ENCODE measurements around the gene HS2ST1.
"Not testable (repeated sequence)": the region's sequence is repeated elsewhere in the genome, so short reads cannot be mapped to it uniquely, and the experiment has no call there.

Gene HS2ST1

DNA sequence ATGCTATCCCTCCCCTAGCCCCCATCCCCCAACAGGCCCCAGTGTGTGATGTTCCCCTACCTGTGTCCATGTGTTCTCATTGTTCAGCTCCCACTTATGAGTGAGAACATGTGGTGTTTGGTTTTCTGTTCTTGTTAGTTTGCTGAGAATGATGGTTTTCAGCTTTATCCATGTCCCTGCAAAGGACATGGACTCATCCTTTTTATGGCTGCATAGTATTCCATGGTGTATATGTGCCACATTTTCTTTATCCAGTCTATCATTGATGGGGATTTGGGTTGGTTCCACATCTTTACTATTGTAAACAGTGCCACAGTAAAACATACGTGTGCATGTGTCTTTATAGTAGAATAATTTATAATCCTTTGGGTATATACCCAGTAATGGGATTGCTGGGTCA is 152.3 kb downstream of the HS2ST1 start:
- not testable (repeated sequence) for DNase-seq (ENCODE audit: low read depth in 3 of 3)

DNA sequence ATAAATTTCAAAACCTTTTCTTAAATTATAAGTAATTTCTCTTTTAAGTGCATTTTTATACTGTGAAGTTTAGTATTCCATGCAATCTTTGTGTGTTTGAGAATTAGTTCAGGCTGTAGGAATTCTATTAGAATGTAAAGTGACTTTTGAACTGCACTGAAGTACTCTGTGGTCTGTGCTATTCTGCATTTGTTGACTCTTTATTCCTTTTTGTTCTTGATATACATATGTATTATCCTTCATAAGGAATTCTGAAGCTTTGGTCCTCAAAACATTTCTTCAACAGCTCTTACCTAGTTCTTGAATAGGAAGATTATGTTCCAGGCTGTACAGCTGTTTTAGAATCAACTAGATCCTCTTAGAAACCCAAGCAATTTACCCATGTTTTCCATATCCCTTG is 158.0 kb downstream of the HS2ST1 start:
- no peak for DNase-seq (ENCODE audit: low read depth in 3 of 3)

- DNase-seq (ENCODE audit: low read depth in 3 of 3) = no peak
Measured at GRCh38 chr1:87072904-87073303, 158.5 kb downstream of the HS2ST1 start.

- no peak for DNase-seq (ENCODE audit: low read depth in 3 of 3)
Measured at GRCh38 chr1:87074001-87074795, 159.8 kb downstream of the HS2ST1 start.

DNA sequence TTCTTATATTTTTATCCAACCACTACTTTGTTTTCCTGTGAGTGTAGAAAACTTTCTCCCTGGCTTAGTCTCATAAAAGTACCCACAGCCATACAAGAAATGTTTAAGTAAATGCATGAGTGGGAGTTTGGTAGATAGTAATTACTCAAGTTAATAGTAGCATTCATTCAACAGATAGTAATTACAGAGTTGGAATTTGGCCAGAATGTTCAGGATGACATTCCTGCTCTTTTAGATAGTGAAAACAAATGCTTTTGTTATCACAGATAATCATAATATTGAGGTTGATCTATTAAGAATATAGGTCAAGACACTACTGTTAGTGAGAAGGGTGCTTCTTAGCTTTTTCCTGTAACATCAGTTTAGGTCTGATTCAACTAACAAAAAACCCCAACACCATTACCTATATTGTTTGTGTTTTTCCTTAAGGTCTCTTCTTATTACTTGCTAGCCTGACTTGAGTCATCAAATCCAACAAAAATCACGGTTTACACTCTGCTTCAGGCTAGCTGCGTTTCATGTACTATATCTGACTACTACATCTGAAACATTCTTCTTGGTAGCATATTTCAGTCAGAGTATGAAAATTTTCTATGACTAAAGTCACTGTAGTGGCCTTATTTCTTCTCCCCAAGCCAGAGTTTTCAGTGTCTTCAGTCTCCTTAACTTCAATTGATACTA is 163.7 kb downstream of the HS2ST1 start:
- no peak for DNase-seq (ENCODE audit: low read depth in 3 of 3)

GRCh38 chr1:87084244-87084836 is 169.9 kb downstream of the HS2ST1 start:
- DNase-seq (ENCODE audit: low read depth in 3 of 3) = no peak

- no peak for DNase-seq (ENCODE audit: low read depth in 3 of 3)
Measured at GRCh38 chr1:87086120-87086519, 171.7 kb downstream of the HS2ST1 start.

DNA sequence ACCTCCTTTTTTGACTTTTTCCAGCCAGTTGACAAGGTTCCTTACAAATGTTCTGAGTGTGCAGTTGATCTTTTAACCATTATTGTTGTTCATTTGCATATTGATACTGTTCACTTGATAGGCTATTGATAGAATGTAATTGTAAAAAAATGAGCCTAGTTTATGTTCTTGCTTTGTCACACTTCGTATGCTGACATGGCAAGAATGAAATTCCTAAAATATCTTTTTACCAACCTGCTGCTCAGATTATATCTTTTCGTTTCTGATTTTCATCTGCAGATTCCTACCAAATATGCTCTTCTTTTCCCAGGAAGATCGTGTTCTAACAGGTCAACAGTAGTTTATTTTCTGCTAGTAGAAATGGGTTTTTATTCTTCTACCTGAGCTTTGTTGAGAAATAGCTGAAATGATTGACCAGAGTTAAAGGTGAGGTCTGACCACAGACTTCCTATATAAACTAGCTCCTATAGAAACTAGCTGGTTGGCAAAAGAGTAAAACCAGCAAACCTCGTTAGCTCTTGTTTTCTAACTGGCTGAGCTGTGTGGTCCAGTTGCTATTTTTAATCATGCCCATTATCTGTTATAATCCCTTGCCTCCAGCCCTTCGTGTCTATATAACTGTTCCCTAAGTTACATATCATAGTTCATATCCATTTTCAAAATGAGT is 174.8 kb downstream of the HS2ST1 start:
- no peak for DNase-seq (ENCODE audit: low read depth in 3 of 3)

DNA sequence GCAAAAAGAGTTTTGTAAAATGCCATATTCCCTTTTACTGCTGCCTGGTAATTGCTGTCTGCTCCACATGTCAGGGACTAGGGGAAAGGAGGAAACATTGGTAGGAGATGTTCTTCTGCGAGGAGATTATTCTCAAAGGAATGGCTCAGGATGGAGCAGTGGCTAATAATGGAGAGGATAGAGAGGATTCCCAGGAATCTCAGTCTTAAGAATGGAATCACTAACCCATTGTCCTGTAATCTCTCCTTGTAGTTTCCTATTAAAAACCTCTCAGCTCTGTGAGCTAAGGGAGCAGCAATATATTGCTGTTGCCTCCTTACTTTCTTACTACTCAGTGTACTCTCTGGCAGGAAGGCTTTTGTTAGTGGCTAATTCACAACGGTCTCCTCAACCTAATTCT is 175.4 kb downstream of the HS2ST1 start:
- no peak for DNase-seq (ENCODE audit: low read depth in 3 of 3)

DNA sequence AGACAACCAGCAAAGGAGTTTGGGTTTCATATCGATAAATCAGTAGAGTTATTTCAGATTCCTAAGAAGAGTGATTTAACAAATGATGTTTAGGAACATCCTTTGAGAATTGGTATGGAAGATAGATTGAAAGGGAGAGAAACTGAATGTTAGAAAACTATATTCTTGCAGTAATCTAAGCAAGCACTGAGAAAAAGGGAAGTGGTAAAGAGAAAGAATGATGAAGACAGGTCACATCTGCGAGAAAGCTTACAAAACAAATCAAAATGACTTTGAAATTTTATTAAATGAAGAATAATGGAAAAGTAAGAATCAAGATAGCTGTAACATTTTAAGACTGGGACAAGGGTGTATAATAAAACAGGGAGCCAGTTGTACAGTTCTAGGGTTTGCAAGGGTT is 177.0 kb downstream of the HS2ST1 start:
- DNase-seq (ENCODE audit: low read depth in 3 of 3) = no peak

DNA sequence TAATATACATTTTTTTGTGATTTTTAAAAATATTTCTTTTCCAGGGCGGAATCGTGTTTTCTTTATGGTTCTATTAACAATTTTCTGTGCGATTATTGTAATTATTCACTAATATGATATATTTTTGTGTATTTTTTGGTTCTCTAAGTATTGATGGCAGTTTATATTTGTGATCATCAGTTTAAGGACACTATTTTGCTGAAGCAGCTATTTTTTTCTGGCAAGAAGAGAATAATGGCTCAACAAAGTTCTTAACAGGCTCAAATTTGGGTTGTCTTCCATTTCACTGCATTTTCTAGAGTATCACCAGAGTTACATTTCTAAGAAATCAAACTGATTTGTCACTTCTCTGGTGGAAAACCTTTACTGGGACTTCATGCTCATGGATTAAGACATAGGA is 178.4 kb downstream of the HS2ST1 start:
- no peak for DNase-seq (ENCODE audit: low read depth in 3 of 3)

- DNase-seq (ENCODE audit: low read depth in 3 of 3) = no peak
Measured at GRCh38 chr1:87093286-87093685, 178.9 kb downstream of the HS2ST1 start.

DNA sequence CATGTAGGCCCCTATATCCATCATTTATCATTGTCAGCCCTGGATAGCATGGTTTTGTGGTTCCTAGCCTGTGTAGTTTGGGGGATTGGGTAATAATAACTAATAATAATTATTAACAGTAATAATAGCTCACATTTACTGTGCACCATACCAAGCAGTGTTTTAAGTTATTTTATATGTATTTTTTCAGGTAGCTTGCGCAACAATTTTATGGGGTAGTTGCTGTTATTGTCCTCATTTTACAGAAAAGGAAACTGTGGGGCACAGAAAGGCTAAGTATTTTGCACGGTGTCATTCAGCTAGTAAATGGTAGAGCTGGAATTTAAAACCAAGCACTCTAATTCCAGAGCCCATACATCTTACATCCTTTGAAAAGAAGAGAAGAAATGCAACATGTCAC is 179.8 kb downstream of the HS2ST1 start:
- DNase-seq (ENCODE audit: low read depth in 3 of 3) = no peak

DNA sequence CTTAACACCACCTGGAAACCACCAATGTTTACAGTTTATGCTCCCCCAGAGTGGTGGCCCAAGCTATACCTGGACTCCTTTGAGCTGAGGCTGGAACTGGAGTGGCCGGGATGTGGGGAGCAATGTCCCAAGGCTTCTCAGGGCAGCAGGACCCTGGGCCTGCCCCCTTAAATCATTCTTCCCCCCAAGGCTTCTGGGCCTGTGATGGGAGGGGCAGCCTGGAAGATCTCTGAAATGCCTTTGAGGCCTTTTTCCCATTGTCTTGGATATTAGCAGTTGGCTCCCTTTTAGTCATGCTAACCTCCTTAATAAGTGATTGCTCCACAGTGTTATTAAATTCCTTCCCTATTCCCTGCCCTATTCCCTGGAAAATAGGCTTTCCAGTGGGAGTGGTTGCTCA is 185.8 kb downstream of the HS2ST1 start:
- DNase-seq (ENCODE audit: low read depth in 3 of 3) = no peak

- no peak for DNase-seq (ENCODE audit: low read depth in 3 of 3)
Measured at GRCh38 chr1:87103074-87103473, 188.6 kb downstream of the HS2ST1 start.

GRCh38 chr1:87104140-87104539 is 189.7 kb downstream of the HS2ST1 start:
- no peak for DNase-seq (ENCODE audit: low read depth in 3 of 3)

DNA sequence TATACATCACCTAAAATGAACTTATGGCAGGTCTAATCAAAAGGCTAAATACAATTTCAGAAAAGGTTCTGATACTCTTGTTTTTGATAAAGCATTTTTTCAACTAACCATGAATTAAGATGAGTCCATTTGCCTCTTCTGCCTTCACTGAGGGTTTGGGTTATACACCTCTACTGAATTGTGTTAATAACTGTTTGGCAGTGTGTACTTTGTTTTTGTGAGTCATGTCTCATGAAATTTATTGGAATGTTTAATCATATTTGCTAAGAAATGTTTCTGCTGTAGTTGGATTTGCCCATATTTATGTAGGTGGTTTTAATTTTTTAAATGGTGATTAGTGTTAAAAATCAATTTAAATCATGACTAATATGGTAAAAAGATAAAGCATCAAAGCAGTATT is 190.5 kb downstream of the HS2ST1 start:
- DNase-seq (ENCODE audit: low read depth in 3 of 3) = no peak

DNA sequence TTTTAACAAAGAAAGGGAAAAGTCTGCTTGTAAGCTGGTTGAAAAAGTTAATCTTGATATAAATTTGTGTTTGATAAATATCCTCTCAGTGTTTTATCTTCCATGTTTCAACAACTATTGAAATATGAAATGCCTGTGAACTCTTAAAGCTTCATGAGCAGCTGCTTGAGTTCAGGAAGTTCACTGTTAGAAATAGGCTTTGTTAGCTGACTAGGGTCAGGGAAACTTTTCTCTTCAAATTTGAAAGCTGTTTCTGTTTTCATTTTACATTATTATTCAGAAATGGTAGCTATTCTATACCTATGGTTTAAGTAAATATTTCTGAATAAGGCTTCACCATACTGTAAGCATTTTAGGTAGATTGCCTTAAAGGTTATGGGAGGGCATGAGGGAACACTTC is 191.7 kb downstream of the HS2ST1 start:
- no peak for DNase-seq (ENCODE audit: low read depth in 3 of 3)

DNA sequence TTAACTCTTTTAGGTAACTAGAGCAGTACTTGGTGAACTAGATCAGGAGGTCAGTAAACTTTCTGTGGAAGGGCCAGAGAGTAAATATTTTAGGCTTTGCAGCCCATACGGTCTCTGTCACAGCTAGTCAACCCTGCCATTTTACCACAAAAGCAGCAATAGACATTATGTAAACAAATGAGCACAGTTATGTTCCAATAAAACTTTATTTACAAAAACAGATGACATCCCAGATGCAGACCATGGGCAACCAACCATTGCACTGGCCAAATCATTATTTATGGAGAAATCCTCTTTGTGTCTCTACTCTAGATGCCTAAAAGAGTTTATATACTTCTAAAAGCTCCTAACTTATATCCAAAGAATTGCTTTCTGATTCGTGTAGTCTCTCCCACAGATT is 192.4 kb downstream of the HS2ST1 start:
- no peak for DNase-seq (ENCODE audit: low read depth in 3 of 3)

- no peak for DNase-seq (ENCODE audit: low read depth in 3 of 3)
Measured at GRCh38 chr1:87108228-87108627, 193.8 kb downstream of the HS2ST1 start.

- DNase-seq (ENCODE audit: low read depth in 3 of 3) = no peak
Measured at GRCh38 chr1:87108814-87109411, 194.5 kb downstream of the HS2ST1 start.

All from stimulated activated CD4-positive, alpha-beta T cell treated with anti-CD3 and anti-CD28 coated beads, TNF-alpha, amount 100 ng/mL, for 48 hours (primary cell).